SKM-1 treated with dmso at 0.1 percent for 144 hours (cell line): ENCODE measurements around the gene SSC4D.
"Not testable (repeated sequence)": the region's sequence is repeated elsewhere in the genome, so short reads cannot be mapped to it uniquely, and the experiment has no call there.

ENCODE experiments used
- DNase-seq: peaks from one replicate; lab custom pipeline; 2025; ENCODE audit not compliant: unreplicated experiment; lab: John Stamatoyannopoulos, UW

The SSC4D gene

DNA sequence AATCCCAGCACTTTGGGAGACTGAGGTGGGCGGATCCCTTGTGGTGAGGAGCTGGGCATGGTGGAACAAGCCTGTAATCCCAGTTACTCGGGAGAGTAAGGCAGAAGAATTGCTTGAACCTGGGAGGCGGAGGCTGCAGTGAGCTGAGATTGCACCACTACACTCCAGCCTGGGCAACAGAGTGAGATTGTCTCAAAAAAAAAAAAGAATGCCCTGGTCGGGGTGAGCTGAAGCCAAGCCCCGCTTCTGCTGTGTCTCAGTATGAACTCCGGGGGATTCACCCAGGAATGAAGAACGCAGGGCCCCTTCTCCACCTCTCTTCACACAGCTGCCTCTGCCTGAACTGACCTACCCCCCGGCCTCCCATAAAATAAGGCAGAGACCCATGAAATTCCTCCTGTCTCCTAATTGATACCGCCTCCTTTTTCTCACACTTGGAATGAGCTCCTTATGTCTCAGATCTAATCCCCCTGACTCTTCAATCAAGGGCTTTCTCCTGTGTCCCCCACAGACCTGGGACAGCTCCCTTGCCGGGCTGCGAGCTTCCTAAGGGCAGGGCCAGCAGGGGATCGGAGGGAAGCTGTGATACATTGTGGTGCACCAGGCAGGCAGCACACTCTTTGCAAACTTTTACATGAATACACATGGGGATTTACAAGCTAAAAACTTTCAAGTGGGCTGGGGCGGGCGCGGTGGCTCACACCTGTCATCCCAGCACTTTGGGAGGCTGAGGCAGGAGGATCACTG is 14.3 kb upstream of the SSC4D start:
- DNase-seq = no peak

DNA sequence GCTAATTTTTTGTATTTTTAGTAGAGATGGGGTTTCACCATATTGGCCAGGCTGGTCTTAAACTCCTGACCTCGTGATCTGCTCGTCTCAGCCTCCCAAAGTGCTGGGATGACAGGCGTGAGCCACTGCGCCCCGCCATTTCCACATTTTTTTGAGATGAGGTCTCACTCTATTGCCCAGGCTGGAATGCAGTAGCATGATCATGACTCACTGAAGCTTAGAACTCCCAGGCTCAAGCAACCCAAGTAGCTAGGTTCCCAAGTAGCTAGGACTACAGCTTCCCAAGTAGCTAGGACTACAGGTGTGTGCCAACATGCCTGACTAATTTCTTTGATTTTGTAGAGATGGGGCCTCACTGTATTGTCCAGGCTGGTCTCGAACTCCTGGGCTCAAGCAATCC is 11.6 kb upstream of the SSC4D start:
- DNase-seq = not testable (repeated sequence)

DNA sequence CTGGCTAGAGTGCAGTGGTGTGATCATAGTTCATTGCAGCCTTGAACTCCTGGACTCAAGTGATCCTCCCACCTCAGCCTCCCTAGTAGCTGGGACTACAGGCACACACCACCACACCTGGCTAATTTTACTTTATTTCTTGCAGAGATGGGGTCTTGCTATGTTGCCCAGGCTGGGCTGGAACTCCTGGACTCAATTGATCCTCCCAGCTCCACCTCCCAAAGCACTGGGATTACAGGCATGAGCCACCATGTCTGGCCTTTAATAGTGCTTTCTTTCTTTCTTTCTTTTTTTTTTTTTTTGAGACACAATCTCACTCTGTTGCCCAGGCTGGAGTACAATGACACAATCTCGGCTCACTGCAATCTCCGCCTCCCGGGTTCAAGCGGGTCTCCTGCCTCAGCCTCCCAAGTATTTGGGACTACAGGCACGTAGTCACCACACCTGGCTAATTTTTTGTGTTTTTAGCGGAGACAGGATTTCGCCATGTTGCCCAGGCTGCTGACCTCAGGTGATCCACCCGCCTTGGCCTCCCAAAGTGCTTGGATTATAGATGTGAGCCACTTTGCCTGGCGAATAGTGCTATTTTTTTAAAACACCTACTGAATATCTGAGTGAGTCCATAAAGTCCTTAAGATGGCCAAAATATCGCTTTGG is 8.3 kb upstream of the SSC4D start:
- not testable (repeated sequence) for DNase-seq

DNA sequence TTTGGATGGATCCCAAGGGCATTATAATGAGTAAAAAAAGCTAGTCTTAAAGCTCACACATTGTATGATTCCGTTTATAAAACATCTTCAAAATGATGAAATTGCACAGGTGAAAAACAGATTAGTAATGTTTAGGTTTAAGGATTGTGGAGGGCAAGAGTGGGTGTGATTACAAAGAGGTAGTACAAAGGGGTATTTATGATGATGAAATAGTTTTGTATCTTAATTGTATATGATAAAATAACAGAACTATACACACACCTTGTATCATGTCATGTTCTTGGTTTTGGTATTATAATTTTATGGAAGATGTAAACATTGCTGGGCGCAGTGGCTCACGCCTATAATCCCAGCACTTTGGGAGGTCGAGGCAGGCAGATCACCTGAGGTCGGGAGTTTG is 2.8 kb upstream of the SSC4D start:
- no peak for DNase-seq

DNA sequence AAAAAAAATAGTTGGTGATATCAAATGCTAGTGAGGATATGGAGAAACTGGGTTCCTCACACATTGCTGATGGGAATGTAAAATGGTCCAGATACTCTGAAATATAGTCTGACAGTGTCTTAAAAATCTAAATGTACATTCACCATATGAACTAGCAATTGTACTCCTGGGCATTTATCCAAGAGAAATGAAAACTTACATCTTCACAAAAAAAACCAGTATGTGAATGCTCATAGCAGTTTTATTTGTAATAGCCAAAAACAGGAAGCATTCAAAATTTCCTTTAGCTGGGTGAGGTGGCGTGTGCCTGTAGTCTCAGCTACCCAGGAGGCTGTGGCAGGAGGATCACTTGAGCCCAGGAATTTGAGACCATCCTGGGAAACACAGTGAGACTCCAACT is 2.1 kb upstream of the SSC4D start:
- no peak for DNase-seq

DNA sequence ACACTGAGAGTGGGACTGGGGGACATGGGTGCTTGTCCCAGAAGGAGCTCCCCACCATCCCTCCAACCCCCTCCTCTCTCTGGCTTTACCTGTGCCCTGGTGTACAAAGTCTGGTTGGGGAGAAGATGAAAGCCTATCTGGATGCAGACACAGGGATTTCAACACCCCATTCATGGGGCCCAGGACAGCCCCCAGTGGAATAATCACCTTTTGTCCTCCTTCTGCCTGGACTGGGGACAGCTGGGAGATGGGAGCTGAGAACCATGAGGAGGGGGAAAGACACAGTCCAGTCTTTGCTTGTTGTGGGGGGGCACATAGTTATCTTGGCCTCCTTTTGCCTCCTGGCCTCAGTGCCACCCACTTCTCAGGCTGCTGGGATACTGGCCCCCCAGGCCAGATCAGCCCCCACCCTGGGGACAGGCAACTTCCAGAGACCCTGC is 1.4 kb downstream of the SSC4D start:
- DNase-seq = no peak

DNA sequence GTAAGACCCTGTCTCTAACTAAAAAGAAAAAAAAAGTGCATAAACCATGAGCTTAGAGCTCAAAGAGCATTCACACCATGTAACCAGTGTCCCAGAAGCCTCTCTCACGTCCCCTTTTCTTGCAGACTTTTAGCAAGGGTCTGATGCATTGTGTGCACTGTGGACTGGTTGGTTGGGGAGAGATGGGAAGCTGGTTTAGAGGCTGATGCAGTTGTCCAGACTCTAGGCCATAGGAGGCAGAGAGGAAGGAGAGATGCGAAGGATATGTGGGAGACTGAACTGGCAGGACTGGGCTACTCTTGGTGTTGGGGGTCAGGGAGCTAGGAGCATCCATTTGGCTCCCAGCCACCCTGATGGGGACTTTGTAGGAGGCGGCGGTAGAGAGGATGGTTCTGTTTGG is 1.8 kb downstream of the SSC4D start:
- no peak for DNase-seq

DNA sequence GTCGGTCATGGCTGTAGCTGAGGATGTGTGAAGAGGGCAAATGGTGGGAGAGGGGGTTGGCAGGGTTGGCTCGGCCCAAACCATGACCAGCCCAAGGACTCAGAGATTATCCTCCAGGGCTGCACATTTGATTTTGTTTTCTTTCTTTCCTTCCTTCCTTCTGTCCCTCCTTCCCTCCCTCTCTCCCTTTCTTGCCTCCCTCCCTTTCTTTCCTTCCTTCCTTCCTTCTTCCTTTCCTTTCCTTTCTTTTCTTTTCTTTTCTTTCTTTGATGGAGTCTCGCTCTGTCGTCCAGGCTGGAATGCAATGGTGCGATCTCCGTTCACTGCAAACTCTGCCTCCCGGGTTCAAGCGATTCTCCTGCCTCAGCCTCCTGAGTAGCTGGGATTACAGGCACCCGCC is 3.8 kb downstream of the SSC4D start:
- DNase-seq = no peak

DNA sequence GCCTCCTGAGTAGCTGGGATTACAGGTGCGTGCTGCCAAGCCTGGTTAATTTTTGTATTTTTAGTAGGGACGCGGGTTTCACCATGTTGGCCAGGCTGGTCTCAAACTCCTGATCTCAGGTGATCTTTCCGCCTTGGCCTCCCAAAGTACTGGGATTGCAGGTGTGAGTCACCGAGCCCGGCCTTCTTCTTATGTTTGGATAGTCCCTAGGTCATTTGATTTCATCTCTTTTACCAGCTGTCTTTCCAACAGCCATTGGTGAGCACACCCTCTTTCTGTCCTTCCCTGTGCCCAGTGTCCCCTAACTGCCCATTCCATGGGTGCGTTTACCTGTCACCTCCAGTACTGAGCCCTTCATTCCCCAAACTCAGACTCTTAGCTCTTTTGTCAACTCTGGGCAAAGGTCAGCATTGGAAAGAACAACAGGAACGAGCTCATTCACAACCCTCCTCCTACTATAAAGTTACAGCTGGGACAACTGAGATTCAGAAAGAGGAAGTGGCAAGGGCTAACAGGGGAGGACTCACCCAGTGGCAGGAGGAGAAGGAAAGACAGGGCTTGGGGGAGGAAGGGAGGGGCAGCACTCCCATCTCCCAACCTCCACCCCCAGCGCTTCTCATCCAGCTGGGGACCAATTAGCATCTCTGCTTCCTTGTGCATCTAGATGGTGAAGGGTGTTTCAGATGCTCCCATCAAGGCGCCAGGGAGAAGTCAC is 5.6 kb downstream of the SSC4D start:
- DNase-seq = peak; percentile 87

DNA sequence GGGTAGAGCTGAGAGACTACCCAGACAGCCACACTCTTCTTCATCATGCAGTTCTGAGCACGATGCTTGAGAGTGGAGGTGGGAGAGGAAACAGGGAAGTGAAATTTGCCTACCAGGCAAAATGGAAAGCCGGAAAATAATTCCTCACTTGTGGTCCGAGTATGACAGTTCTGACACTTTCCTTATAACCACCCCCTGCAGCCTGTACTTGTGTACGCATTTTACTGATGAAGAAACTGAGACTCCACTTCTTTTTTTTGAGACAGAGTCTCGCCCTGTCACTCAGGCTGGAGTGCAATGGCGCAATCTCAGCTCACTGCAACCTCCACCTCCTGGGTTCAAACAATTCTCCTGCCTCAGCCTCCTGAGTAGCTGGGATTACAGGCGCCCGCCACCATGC is 6.4 kb downstream of the SSC4D start:
- peak; percentile 44 for DNase-seq

DNA sequence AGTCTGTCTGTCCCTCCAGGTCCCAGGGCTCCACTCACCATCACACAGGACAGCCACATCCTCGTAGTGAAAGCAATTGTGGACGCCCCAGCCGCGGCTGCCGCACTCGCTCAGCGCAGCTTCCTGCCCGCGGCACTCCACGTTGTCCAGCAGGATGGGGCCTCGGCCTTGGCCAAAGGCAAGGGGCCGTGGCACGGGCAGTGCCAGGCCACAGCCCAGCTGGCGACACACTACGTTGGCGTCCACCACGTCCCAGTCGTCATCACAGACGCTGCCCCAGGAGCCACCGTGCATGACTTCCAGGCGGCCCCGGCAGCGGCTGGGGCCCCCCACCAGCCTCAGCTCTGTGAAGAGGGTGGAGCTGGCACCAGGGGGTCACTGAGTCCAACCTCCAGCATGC is 9.2 kb downstream of the SSC4D start:
- DNase-seq = no peak

DNA sequence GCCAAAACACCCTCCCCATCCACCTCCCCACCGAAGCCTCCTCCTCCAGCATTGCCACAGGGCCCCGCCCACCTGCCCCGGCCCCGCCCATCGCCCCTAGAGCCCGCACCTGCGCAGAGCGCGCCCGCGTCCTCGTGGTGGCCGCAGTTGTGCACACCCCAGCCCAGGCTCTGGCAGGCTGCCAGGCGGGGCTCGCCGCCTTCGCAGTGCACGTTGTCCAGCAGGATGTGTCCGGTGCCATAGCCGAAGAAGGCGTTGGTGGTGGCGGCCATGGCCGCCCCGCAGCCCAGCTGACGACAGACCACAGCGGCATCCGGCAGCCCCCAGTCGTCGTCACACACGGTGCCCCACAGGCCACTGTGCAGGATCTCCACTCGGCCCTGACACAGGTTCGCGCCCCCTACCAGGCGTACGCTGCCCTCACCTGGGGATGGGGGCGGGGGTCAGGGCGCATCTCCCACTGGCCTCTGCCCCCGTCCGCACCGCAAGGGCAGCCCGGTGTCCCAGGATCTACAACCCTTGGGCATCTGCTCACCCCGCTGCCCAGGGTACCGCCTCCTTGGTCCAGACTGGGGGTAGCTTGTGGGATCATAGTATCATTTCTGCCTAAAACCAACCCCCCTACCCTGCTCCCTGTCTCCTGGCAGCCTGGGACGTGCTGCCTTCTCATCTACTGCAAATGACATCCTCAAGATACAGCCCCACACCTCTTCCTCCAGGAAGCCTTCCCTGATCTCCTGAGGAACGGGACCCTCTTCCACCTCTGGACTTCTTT is 11.9 kb downstream of the SSC4D start:
- peak; percentile 57 for DNase-seq

DNA sequence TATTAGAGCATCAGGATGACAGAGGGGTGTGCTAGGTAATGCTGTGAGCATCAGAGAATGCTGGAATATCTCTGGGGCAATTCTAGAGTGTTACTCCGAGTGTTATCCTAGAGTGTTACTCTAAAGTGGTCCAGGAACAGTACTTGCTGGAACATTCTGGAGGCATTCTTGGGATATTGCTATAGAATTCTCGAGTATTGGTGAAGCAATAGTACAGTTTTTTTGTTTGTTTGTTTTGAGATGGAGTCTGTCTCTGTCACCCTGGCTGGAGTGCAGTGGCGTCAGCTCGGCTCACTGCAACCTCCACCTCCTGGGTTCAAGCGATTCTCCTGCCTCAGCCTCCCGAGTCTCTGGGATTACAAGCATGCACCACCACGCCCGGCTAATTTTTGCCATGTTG is 12.6 kb downstream of the SSC4D start:
- DNase-seq = no peak

DNA sequence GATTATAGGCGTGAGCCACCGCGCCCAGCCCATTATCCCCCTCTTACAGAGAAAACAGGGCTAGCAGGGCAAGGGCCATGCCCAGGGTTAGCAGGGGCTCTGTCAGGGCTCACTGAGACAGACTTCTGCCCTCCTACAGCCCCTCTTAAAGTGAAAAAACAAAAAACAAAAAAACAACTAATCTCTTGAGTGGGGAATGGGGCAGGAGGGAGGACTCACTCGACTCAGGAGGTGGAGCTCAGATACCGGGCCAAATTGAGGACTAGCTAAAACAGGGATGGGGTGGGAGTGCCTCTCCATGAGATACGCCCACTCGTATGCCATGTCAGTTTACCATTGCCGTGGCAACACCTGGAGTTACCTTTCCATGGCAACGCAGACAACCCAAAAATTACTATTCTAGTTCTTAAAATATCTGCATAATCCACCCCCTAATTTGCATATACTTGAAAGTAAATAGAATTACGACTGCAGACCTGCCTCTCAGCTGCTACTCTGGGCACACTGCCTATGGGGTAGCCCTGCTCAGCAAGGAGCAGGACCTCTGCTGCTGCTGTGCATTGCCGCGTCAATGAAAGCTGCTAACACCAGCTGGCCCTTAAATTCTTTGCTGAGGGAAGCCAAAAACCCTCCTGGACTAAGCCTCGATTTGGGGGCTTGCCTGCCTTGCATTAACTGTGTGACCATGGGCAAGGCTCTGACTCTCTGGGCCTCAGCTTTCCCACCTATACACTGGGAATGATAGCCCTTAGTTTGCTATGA is 13.4 kb downstream of the SSC4D start:
- no peak for DNase-seq

DNA sequence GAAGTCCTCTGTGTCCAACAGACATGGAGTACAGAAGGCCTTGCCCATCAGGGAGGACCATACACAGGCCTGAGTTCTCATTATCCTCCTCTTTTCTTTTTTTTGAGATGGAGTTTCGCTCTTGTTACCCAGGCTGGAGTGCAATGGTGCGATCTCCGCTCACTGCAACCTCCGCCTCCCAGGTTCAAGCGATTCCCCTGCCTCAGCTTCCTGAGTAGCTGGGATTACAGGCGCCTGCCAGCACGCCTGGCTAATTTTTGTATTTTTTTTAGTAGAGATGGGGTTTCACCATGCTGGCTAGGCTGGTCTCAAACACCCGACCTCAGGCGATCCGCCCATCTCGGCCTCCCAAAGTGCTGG is 13.9 kb downstream of the SSC4D start:
- not testable (repeated sequence) for DNase-seq

DNA sequence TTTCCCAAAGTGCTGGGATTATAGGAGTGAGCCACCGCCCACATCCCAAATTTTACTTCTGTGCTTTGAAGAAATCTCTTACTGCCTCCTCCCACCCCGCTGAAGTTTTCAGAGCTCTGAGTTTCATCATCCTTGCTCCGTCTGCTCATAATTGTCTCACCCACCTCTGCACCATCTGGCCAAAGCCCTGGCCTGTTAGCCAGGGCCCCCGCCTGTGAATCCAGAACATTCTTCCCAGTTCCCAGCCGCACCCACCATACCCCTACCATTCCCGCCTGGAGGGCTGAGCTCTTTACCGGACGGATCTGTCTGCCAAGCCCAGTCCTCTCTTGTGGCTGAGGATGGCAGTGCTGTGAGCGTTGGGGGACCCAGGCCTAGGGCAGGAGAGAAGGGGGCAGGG is 14.5 kb downstream of the SSC4D start:
- DNase-seq = no peak

DNA sequence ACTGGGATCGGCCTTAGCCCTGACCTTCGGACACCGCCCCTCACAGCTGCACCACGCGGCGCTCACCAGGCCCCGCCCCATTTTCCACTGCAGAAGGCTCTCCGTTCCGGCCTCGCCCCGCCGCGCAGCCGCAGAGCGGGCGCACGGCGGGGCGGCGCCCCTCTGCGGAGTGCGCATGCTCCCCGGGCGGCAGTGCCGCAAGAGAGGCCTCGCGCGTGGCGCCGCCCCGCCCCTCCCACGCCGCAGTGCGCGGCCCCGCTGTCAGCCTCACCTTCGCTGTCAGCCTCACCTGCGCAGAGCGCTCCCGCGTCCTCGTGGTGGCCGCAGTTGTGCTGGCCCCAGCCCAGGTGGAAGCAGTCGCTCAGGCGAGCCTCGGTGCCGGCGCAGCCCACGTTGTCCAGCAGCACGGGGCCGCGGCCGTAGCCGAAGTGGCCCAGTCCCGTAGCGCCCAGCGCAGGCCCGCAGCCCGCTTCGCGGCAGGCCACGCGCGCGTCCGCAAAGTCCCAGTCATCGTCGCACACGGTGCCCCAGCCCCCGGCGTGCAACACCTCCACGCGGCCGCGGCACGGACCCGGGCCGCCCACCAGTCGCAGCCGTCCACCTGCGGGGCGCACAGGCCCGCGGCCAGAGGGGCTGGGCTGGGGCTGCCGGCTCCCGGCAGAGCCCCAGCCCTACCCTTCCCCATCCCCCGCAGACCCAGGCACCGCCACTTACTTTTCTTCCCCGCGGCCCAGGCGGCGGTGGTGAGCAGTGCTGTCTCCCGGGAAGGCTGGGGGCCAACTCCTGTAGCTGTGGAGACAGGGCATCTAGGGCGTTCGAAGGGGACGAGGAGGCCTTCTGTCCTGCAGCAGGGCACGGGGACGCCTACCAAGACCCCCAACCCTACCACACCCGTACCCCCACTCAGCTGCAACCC is 16.1 kb downstream of the SSC4D start:
- peak; percentile 87 for DNase-seq

DNA sequence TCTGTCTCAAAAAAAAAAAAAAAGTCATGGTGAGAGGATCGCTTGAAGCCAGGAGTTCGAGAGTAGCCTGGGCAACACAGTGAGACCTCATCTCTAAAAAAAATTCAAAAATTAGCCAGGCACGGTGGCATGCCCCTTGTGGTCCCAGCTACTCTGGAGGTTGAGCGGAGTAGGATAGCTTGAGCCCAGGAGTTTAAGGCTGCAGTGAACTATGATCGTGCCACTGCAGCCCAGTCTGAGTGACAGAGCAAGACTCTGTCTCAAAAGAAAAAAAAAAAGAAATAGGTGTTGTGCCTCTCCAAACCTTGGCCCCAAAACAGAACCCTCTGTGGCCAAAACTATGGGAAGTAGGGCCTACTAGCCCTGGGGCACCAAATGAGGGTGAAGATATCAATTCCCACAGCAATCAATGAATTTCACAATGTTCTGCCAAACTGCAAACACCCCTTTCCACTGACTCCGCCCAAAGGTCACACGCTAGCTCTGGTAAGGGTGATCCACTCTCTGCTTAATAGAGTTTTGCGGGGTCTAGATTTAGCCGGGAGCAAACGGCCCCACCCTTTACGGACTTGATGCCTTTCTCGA is 16.9 kb downstream of the SSC4D start:
- DNase-seq = no peak

DNA sequence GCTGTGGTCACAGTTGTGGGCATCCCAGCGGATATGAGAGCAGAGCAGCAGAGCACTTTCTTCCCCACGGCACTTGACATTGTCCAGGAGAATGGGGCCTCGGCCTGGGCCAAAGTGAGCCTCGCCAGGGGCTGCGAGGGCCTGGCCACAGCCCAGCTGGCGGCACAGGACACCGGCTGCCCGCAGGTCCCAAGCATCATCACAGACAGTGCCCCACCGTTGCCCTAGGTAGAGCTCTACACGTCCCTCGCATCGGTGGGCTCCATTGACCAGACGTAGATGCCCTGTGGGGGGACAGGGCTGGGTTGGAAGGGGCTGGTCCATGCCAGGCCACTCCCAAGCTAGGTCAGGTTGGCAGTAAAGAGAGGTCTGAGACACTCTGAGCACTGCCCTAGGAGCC is 19.4 kb downstream of the SSC4D start:
- DNase-seq = no peak
